ENCODE measurements around the gene TRIP12. TPM values are rescaled to one million over a fixed set of nuclear protein-coding genes. Genes with fewer than 3 reads are reported as not detected.

Gene TRIP12
- polyA plus RNA-seq, 1 of the 3 experiments (the other 2 are of a cell fraction): 30.3 TPM

- Histone ChIP-seq H3K27me3 (ENCODE audit: insufficient read depth) (no peaks in the 10 kb centered on the region), H3K4me3 (ENCODE audit: low read depth in 2 of 2, low read length in 1 of 2) (no peak overlapping the region), H3K9me3 (no peaks in the 10 kb centered on the region), H3F3A (replicated peaks; ENCODE audit: insufficient read depth) (no peaks in the 10 kb centered on the region), H3K27ac (ENCODE audit: low read depth in 2 of 2, low read length in 1 of 2) (no peak overlapping the region), H3K4me1 (ENCODE audit: control insufficient read depth in 1 of 2, insufficient read depth in 2 of 2, low read depth in 1 of 2, low read length in 1 of 2) (peaks cover 0 to 2% of the 10 kb centered on the region in 2 experiments; a peak in 1 of 4 replicates), H3K9me2 (no peaks in the 10 kb centered on the region), H3K79me2 (ENCODE audit: insufficient read depth) (no peaks in the 10 kb centered on the region), H2AFZ (ENCODE audit: low read depth) (no peak overlapping the region), H3K36me3 (replicated peaks in 1 of 2; ENCODE audit: control insufficient read depth in 1 of 2, insufficient read depth in 2 of 2, low read length in 1 of 2) (no peaks in the 10 kb centered on the region), H4K20me1 (ENCODE audit: insufficient read depth) (no peaks in the 10 kb centered on the region), H3K4me2 (no peak overlapping the region), H3K9ac (no peak overlapping the region)
- CTCF ChIA-PET: interaction anchor here (1.2 kb wide), 1 partner anchor 19 kb away, joined by 3 read pairs; no protein-coding TSS in a partner anchor
- POLR2A ChIA-PET: no interaction called here
- DNase-seq: no peak
- WGBS (ENCODE audit: low lambda C conversion rate): 33% methylated on average over 1 of the region's 1 CpG
- TF ChIP-seq CHD2 (IDR thresholded peaks at IDR 0.05; ENCODE audit: low read length, partially characterized antibody): no peak
- no peak for TF ChIP-seq USF2 (IDR thresholded peaks at IDR 0.05; ENCODE audit: borderline replicate concordance, low read depth, low read length)
- TF ChIP-seq CTCF (IDR thresholded peaks at IDR 0.05): no peak
- no peak for TF ChIP-seq MEF2A (IDR thresholded peaks at IDR 0.05; ENCODE audit: borderline replicate concordance, low read depth)
- TF ChIP-seq NFIC (IDR thresholded peaks at IDR 0.05; ENCODE audit: borderline replicate concordance): no peak
- TF ChIP-seq USF1 (IDR thresholded peaks at IDR 0.05; ENCODE audit: borderline replicate concordance, low read depth): no peak
- TF ChIP-seq MAX (IDR thresholded peaks at IDR 0.05; ENCODE audit: low read depth): no peak
- TF ChIP-seq PBX3 (IDR thresholded peaks at IDR 0.05): no peak
- TF ChIP-seq SIN3A (IDR thresholded peaks at IDR 0.05; ENCODE audit: borderline replicate concordance, low read depth, low read length): no peak
- no peak for TF ChIP-seq EZH2phosphoT487 (IDR thresholded peaks at IDR 0.05; ENCODE audit: borderline replicate concordance, low read depth)
- TF ChIP-seq JUND (IDR thresholded peaks at IDR 0.05): no peak
- no peak for TF ChIP-seq FOXJ3 (CRISPR knock-in tag; IDR thresholded peaks at IDR 0.05)
- no peak for TF ChIP-seq EP300 (IDR thresholded peaks at IDR 0.05; ENCODE audit: borderline replicate concordance in 1 of 2, low read depth in 1 of 2, low read length in 1 of 2)
- no peak for TF ChIP-seq YY1 (IDR thresholded peaks at IDR 0.05; ENCODE audit: low read depth)
These were observed 187.4 kb downstream of the TRIP12 start for GRCh38 chr2:229734410-229734809.

All from SK-N-SH (cell line).